Smooth muscle cell (in vitro differentiated cells): ENCODE measurements around the gene KLF13. TPM values are rescaled to one million over a fixed set of nuclear protein-coding genes. Genes with fewer than 3 reads are reported as not detected.

Experiments
- DNase-seq: peaks from one replicate; lab custom pipeline; 2025; ENCODE audit not compliant: unreplicated experiment; lab: John Stamatoyannopoulos, UW
- H2AFZ ChIP-seq: fragments of 200-600 bp; sonication (generic); 2 replicates; pipeline ENCODE4 v1.6.0; 2016; ENCODE audit warnings: antibody characterized with exemption, low read depth, mild to moderate bottlenecking
- H3F3A ChIP-seq: fragments of 200-600 bp; sonication (generic); 2 replicates; pipeline ENCODE4 v1.6.0; 2017; ENCODE audit warnings: antibody characterized with exemption, low read depth
- H3K27ac ChIP-seq: fragments of 200-600 bp; sonication (generic); 2 replicates; pipeline ENCODE4 v1.5.1; 2016; ENCODE audit warnings: low read depth, mild to moderate bottlenecking
- H3K27me3 ChIP-seq: fragments of 200-600 bp; sonication (generic); 2 replicates; pipeline ENCODE4 v1.6.1; 2016; ENCODE audit warnings: low read depth, mild to moderate bottlenecking
- H3K36me3 ChIP-seq: fragments of 200-600 bp; sonication (generic); 2 replicates; pipeline ENCODE4 v1.5.1; 2016; ENCODE audit warnings: low read depth
- H3K4me1 ChIP-seq: fragments of 200-600 bp; sonication (generic); 2 replicates; pipeline ENCODE4 v1.5.1; 2016; ENCODE audit warnings: low read depth
- H3K4me2 ChIP-seq: fragments of 200-600 bp; sonication (generic); 2 replicates; pipeline ENCODE4 v1.6.0; 2016; ENCODE audit warnings: mild to moderate bottlenecking
- H3K4me3 ChIP-seq: fragments of 200-600 bp; sonication (generic); 2 replicates; pipeline ENCODE4 v1.5.1; 2016; ENCODE audit warnings: mild to moderate bottlenecking
- H3K79me2 ChIP-seq: fragments of 200-600 bp; sonication (generic); 2 replicates; pipeline ENCODE4 v1.6.0; 2016; ENCODE audit warnings: low read depth, mild to moderate bottlenecking
- H3K9ac ChIP-seq: fragments of 200-600 bp; sonication (generic); 2 replicates; pipeline ENCODE4 v1.6.0; 2016; ENCODE audit warnings: low read depth
- H3K9me3 ChIP-seq: fragments of 200-600 bp; sonication (generic); replicated peaks from 2 replicates; pipeline ENCODE4 v1.5.1; 2016; ENCODE audit warnings: low read depth
- H4K20me1 ChIP-seq: fragments of 200-600 bp; sonication (generic); 2 replicates; pipeline ENCODE4 v1.6.0; 2016; ENCODE audit warnings: low read depth
- CTCF ChIP-seq: fragments of 200-600 bp; sonication (generic); IDR thresholded peaks from 2 replicates; pipeline ENCODE4 v1.5.1; 2017; ENCODE audit warnings: borderline replicate concordance, mild to moderate bottlenecking, antibody characterized with exemption; ENCODE audit not compliant: insufficient read depth, poor library complexity, severe bottlenecking
- WGBS: methylation state at CpG from one replicate; pipeline ENCODE4 v1.1.7; 2016; ENCODE audit warnings: low lambda C conversion rate; 5-methylcytosine and 5-hydroxymethylcytosine counted together
- polyA plus RNA-seq: library from polyadenylated mRNA; unstranded; fragments of >200 nt; fragmentation: Nextera tagmentation; extraction: Ambion mirVana; gene quantifications from 2 replicates; pipeline ENCODE4 v1.2.1, GENCODE V29; 2016
- total RNA-seq: library from RNA; depleted of rRNA; stranded (reverse); fragments of >200 nt; gene quantifications from 2 replicates; pipeline ENCODE4 v1.2.3, GENCODE V29; 2014

KLF13 gene
- total and polyA plus RNA-seq, 2 experiments from 2014 or later: 42.1 to 74.2 TPM

DNA sequence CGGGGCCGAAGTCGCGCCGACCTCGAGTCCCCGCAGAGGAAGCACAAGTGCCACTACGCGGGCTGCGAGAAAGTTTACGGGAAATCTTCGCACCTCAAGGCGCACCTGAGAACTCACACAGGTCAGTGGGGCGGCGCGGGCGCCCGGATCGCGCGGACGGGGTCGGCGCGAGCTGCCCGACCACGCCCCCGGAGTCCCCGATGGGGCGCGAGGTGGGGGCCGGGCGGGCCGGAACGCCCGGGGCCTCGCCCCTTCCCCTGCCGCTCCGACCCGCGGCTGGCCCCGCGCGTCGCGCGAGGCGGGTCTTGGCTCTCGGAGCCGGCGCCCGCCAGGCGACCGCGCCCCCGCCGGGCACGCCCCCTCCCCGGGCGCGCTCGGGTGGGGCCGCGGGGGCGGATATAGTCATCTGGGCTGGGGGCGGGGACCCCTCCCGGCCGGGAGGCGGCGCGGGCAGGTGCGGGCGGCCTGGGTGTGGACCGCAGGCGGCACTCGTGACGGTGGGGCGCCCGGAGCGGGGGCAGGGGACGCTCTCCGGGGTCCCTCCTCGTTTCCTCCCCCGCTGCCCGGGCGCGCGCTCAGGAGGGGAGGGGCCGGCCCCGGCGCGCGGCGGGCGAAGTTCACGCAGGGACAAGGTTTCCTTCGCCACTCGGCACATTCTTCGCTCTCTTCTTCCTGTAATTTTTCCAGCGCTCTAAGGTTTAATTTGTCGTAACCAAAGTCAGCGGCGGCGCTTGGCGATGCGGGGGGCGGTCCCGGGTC lies 1.2 kb downstream of the KLF13 start:
- peaks cover 18% of the 10 kb centered on the region for H3K4me1 ChIP-seq
- H3K4me2 ChIP-seq: peak overlapping the region; percentile 90
- peak overlapping the region; percentile 86 for H3K4me3 ChIP-seq
- peak overlapping the region; percentile 89 for H3K27ac ChIP-seq
- H3K79me2 ChIP-seq: peaks cover 49% of the 10 kb centered on the region
- WGBS: 2% methylated on average over 32 of the region's 108 CpGs
- H3K9ac ChIP-seq: peak overlapping the region; percentile 61
- H3K36me3 ChIP-seq: no peaks in the 10 kb centered on the region
- H3K27me3 ChIP-seq: no peaks in the 10 kb centered on the region
- no peak for DNase-seq
- TF ChIP-seq CTCF: no peak
- no peaks in the 10 kb centered on the region for H3K9me3 ChIP-seq
- H4K20me1 ChIP-seq: peaks cover 50% of the 10 kb centered on the region
- H3F3A ChIP-seq: no peaks in the 10 kb centered on the region
- H2AFZ ChIP-seq: no peak overlapping the region

GRCh38 chr15:31328428-31328968 lies 1.9 kb downstream of the KLF13 start:
- peak overlapping the region; percentile 49 for H3K27ac ChIP-seq

DNA sequence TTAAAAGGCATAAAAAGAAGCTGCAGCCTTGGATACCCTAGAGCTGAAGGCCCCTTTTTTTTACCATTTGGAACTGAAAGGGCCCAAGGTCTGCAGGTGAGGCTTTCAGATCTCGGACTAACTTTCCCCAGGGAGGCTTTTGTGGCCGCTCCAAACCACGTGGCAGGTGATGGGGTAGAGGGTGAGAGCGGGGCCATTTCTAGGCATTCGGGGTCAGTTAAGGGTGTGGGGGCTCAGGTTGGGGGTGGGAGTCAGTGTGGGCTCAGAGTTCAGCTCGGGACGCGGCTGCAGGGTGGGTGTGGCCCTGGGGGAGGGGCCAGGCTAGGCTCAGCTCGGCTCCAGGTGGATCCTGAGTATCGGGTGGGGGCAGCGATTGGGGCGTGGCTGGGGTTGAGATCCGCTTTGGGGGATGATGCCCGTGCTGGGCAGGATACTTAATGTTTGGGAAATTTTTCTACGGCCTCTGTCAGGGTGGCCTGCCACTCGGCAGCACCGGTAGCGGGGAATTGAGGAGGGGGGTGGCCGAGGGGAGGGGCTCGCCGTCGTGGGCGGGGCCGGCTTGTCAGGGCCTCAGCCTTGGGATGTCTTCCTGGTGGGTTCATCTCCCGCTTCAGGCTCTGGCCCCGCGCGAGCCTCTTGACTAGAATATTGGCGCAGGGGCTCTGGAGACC lies 2.5 kb downstream of the KLF13 start:
- Histone ChIP-seq H3K27me3 (no peaks in the 10 kb centered on the region), H3K9ac (peak overlapping the region; percentile 33), H3K27ac (peak overlapping the region; percentile 49), H3K4me1 (peaks cover 18% of the 10 kb centered on the region), H3K4me2 (peak overlapping the region; percentile 90), H3K9me3 (no peaks in the 10 kb centered on the region), H3K36me3 (no peaks in the 10 kb centered on the region), H4K20me1 (peaks cover 62% of the 10 kb centered on the region), H3K79me2 (peaks cover 61% of the 10 kb centered on the region), H3K4me3 (peak overlapping the region; percentile 86), H3F3A (no peaks in the 10 kb centered on the region), H2AFZ (no peak overlapping the region)
- TF ChIP-seq CTCF: no peak
- 6% methylated on average over 28 of the region's 29 CpGs for WGBS
- DNase-seq: no peak

More at GRCh38 chr15:31328428-31328968, 1.9 kb downstream of the KLF13 start:
- H3K27me3 ChIP-seq: no peaks in the 10 kb centered on the region
- no peaks in the 10 kb centered on the region for H3K9me3 ChIP-seq
- peaks cover 56% of the 10 kb centered on the region for H4K20me1 ChIP-seq
- H3K36me3 ChIP-seq: no peaks in the 10 kb centered on the region
- no peak for TF ChIP-seq CTCF
- WGBS: 3% methylated on average over 34 of the region's 35 CpGs
- peaks cover 18% of the 10 kb centered on the region for H3K4me1 ChIP-seq
- no peak overlapping the region for H2AFZ ChIP-seq
- DNase-seq: no peak
- peaks cover 55% of the 10 kb centered on the region for H3K79me2 ChIP-seq
- H3K4me3 ChIP-seq: peak overlapping the region; percentile 86
- no peaks in the 10 kb centered on the region for H3F3A ChIP-seq
- peak overlapping the region; percentile 33 for H3K9ac ChIP-seq
- peak overlapping the region; percentile 90 for H3K4me2 ChIP-seq
